Spleen (tissue), 7 donors: Measurements from ENCODE around the gene CCDC197.

Experiments
- POLR2A ChIP-seq, 3 donors: fragments of 450-650 bp; IDR thresholded peaks; one replicate each; pipeline ENCODE4 v1.5.1; 2017; ENCODE audit warnings: antibody characterized with exemption in 3 of 3, mild to moderate bottlenecking in 1 of 3
- POLR2AphosphoS5 ChIP-seq, 3 donors: sonication (generic); formaldehyde crosslinking; IDR thresholded peaks; one replicate each; pipeline ENCODE4 v1.5.1; 2017; ENCODE audit warnings: antibody characterized with exemption in 3 of 3
- TF ChIP-seq, protein P1 (sequence below), 11 experiments: fragments of 200-600 bp in 7 of 11; fragments of 450-650 bp in 4 of 11; sonication (generic) in 4 of 11; IDR thresholded peaks in 8 of 11; conservative IDR thresholded peaks in 3 of 11; 1 replicate in 7 of 11; 2 replicates in 4 of 11; pipeline versions ENCODE4 v1.4.0 to v1.8.0; 2016 to 2021; ENCODE audit warnings: antibody characterized with exemption in 11 of 11, inconsistent platforms in 4 of 11, mild to moderate bottlenecking in 1 of 11
- donor health status: DM: no; HTN: no; CAD: no; lungs with moderate emphysema.
- donor health status: DM: no; HTN: no; CAD: no.
- donor health status: DM: no; HTN: no; CAD: no.

DNA sequence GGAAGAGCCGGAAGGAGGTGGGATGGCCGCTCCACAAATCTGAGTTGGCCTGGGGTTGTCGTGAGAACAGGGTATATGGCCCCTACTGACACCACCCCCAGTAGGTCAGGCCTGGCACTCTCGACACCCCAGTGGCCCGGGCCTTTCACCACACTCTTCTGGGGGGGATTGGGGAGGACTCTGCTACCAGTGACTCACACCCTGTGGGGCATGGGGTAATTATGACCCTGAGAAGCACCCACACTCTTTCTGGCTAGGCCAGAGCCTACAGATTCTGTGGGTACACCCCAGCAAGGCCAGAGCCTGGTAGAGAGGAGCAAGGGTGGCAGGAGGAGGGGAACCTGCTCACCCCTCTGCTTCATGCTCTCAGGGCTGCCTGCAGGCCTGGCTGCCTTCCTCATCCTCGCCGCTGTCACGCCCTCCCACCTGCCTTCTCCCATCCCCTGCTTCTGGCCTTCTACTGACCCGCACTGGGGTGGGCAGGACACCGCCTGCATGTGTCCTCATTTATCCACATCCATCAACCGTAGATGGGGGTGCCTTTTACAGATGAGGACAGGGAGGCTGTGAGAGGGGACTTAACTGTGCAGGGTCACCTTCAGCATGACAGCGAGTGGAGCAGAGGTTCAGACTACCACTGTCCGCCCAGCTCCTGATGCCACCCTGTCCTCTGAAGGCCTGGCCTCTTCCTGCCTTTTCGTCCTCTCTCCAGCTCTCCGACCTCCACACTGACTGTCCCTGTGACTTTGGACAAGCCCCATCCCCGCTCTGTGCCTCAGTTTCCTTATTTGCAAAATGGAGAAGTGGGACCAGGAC is 39.1 kb upstream of the CCDC197 start:
- TF ChIP-seq POLR2AphosphoS5 (IDR thresholded peaks at IDR 0.05) (no peak), POLR2A (IDR thresholded peaks at IDR 0.05) (no peak)
- TF ChIP-seq, protein P1, sequence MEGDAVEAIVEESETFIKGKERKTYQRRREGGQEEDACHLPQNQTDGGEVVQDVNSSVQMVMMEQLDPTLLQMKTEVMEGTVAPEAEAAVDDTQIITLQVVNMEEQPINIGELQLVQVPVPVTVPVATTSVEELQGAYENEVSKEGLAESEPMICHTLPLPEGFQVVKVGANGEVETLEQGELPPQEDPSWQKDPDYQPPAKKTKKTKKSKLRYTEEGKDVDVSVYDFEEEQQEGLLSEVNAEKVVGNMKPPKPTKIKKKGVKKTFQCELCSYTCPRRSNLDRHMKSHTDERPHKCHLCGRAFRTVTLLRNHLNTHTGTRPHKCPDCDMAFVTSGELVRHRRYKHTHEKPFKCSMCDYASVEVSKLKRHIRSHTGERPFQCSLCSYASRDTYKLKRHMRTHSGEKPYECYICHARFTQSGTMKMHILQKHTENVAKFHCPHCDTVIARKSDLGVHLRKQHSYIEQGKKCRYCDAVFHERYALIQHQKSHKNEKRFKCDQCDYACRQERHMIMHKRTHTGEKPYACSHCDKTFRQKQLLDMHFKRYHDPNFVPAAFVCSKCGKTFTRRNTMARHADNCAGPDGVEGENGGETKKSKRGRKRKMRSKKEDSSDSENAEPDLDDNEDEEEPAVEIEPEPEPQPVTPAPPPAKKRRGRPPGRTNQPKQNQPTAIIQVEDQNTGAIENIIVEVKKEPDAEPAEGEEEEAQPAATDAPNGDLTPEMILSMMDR (IDR thresholded peaks at IDR 0.05 in 8 of 11, conservative IDR thresholded peaks at IDR 0.05 in 3 of 11) = no peak
